HepG2 (cell line): ENCODE measurements around the gene LIMCH1. TPM values are rescaled to one million over a fixed set of nuclear protein-coding genes. Genes with fewer than 3 reads are reported as not detected.

ENCODE experiments used
- ATAC-seq: fragments of 200-7000 bp; cut with Tn5 transposase; 3 replicates; pipeline ENCODE4 v1.9.1; 2020; ENCODE audit warnings: mild to moderate bottlenecking, moderate library complexity
- BruUV-seq: library from RNA; stranded (reverse); fragments of 400-500 nt; replicated peaks from 2 replicates; lab custom pipeline; 2021; lab: Mats Ljungman, UMichigan
- CTCF ChIA-PET: fragments of 300-600 bp; formaldehyde crosslinking; extraction: SDS; loops from one replicate; lab custom pipeline; 2021; ENCODE audit warnings: low total read pairs, inconsistent platforms, low intra/inter-chr PET ratio; lab: Yijun Ruan, JAX
- POLR2A ChIA-PET: fragments of 350-600 bp; sonication (Branson Sonifier 250); formaldehyde crosslinking; loops from one replicate; lab custom pipeline; 2020; ENCODE audit warnings: antibody characterized with exemption, inconsistent platforms; lab: Yijun Ruan, JAX
- DNase-seq: peaks from one replicate; pipeline ENCODE4 v3.0.0-alpha.2; 2015; ENCODE audit warnings: low spot score
- FAIRE-seq: peaks from 3 replicates; lab custom pipeline; 2011; peaks lifted over from hg19 to GRCh38; lab: Jason Lieb, UNC
- H2AFZ ChIP-seq: one replicate; pipeline ENCODE4 v1.6.1; 2011; ENCODE audit warnings: low read length, inconsistent platforms
- H3K27ac ChIP-seq: fragments of 300-600 bp; 3 replicates; pipeline ENCODE4 v1.8.0; 2011; ENCODE audit warnings: mixed run types, mild to moderate bottlenecking, mixed read lengths, low read length, inconsistent platforms; ENCODE audit not compliant: insufficient read depth; ENCODE audit errors: extremely low read length
- H3K27me3 ChIP-seq, 2 experiments: fragments of 200-600 bp in 1 of 2; 2 replicates in 1 of 2; 3 replicates in 1 of 2; pipeline versions ENCODE4 v1.6.0 to v1.8.0; 2011; ENCODE audit warnings: low read length in 2 of 2, mild to moderate bottlenecking in 2 of 2, moderate library complexity in 2 of 2, inconsistent platforms in 1 of 2; ENCODE audit not compliant: insufficient read depth in 2 of 2, control insufficient read depth in 1 of 2
- H3K36me3 ChIP-seq, 2 experiments: fragments of 200-600 bp in 1 of 2; replicated peaks in 1 of 2; 2 replicates in 1 of 2; 3 replicates in 1 of 2; pipeline versions ENCODE4 v1.5.1 to v1.8.0; 2011; ENCODE audit warnings: low read length in 2 of 2, inconsistent platforms in 1 of 2; ENCODE audit not compliant: insufficient read depth in 2 of 2, control insufficient read depth in 1 of 2
- H3K4me1 ChIP-seq: 2 replicates; pipeline ENCODE4 v1.5.1; 2012; ENCODE audit warnings: low read length, inconsistent platforms; ENCODE audit not compliant: insufficient read depth
- H3K4me2 ChIP-seq: 2 replicates; pipeline ENCODE4 v1.6.0; 2011; ENCODE audit warnings: low read depth, low read length, inconsistent platforms
- H3K4me3 ChIP-seq, 3 experiments: fragments of 200-600 bp in 1 of 3; sonication (generic), shearing (Covaris generic) in 1 of 3; replicated peaks in 1 of 3; 2 replicates each; pipeline ENCODE4 v1.5.1; 2011 to 2016; ENCODE audit warnings: low read length in 3 of 3, inconsistent platforms in 2 of 3, low read depth in 2 of 3, mild to moderate bottlenecking in 2 of 3, control low read depth in 1 of 3, mixed read lengths in 1 of 3; ENCODE audit not compliant: insufficient read depth in 1 of 3
- H3K79me2 ChIP-seq: one replicate; pipeline ENCODE4 v1.6.1; 2011; ENCODE audit warnings: low read length, inconsistent platforms; ENCODE audit not compliant: insufficient read depth
- H3K9ac ChIP-seq: 2 replicates; pipeline ENCODE4 v1.6.0; 2011; ENCODE audit warnings: mild to moderate bottlenecking, low read depth, low read length, inconsistent platforms; ENCODE audit not compliant: insufficient read depth
- H3K9me3 ChIP-seq: 2 replicates; pipeline ENCODE4 v1.5.1; 2012; ENCODE audit warnings: mild to moderate bottlenecking, low read length
- H4K20me1 ChIP-seq: 2 replicates; pipeline ENCODE4 v1.6.0; 2011; ENCODE audit warnings: inconsistent platforms, mild to moderate bottlenecking, low read length, moderate library complexity; ENCODE audit not compliant: insufficient read depth
- HCFC1 ChIP-seq: fragments of 150-350 bp; IDR thresholded peaks from 2 replicates; pipeline ENCODE4 v1.6.1; 2014; ENCODE audit warnings: low read depth, low read length
- KDM3A ChIP-seq: IDR thresholded peaks from 2 replicates; pipeline ENCODE4 v1.6.1; 2018; ENCODE audit warnings: low read depth, missing compliant biosample characterization
- NBN ChIP-seq: fragments of 450-650 bp; conservative IDR thresholded peaks from 2 replicates; pipeline ENCODE4 v1.6.1; 2017
- PITX1 ChIP-seq: sonication (generic); formaldehyde crosslinking; IDR thresholded peaks from 2 replicates; pipeline ENCODE4 v1.5.1; 2020; ENCODE audit warnings: mild to moderate bottlenecking, missing genetic modification reagents
- REL ChIP-seq: sonication (generic); formaldehyde crosslinking; conservative IDR thresholded peaks from 2 replicates; pipeline ENCODE4 v1.8.0; 2022; ENCODE audit warnings: mild to moderate bottlenecking, missing genetic modification reagents, moderate library complexity
- SOX6 ChIP-seq, 2 experiments: fragments of 450-650 bp in 1 of 2; sonication (generic) in 1 of 2; formaldehyde crosslinking in 1 of 2; IDR thresholded peaks; 2 replicates each; pipeline versions ENCODE4 v1.4.0 to v1.6.1; 2017 to 2020; ENCODE audit warnings: antibody characterized with exemption in 1 of 2, mild to moderate bottlenecking in 1 of 2, missing genetic modification reagents in 1 of 2
- ZBTB49 ChIP-seq: sonication (generic); formaldehyde crosslinking; IDR thresholded peaks from 2 replicates; pipeline ENCODE4 v1.4.0; 2020; ENCODE audit warnings: missing genetic modification reagents, borderline replicate concordance
- ZNF563 ChIP-seq: sonication (generic); formaldehyde crosslinking; IDR thresholded peaks from 2 replicates; pipeline ENCODE4 v1.8.0; 2022; ENCODE audit warnings: mild to moderate bottlenecking, moderate library complexity, missing genetic modification reagents
- WGBS: methylation state at CpG from one replicate; pipeline ENCODE4 v1.1.6; 2017; ENCODE audit warnings: low lambda C conversion rate; 5-methylcytosine and 5-hydroxymethylcytosine counted together
- in situ Hi-C: cut with HindIII; loops from 2 replicates; pipeline ENCODE4 v1.10.0; 2017; ENCODE audit warnings: low pct_unique_long_range_greater_than_20kb; ENCODE audit not compliant: extremely low pct_ligation_motif_present
- intact Hi-C: fragments of 100-400 bp; cut with micrococcal nuclease; formaldehyde crosslinking; loops from one replicate; pipeline ENCODE4 v1.10.0; 2022; ENCODE audit not compliant: unreplicated experiment
- polyA plus RNA-seq, 8 experiments: library from polyadenylated mRNA; depleted of rRNA in 3 of 8; stranded (reverse) in 7 of 8; unstranded in 1 of 8; fragments of >200 nt; fragmentation: Illumina TruSeq in 4 of 8; extraction: Trizol in 4 of 8; gene quantifications; 2 replicates each; pipeline versions ENCODE4 v1.2.1 to v1.2.3, GENCODE V29; 2011 to 2016; ENCODE audit warnings: low read depth in 4 of 8, missing spikeins in 1 of 8, mixed read lengths in 1 of 8; ENCODE audit not compliant: insufficient read depth in 1 of 8
- total RNA-seq, 5 experiments: library from RNA; depleted of rRNA; stranded (reverse); fragments of >200 nt; fragmentation: Illumina TruSeq; extraction: Trizol; gene quantifications; 2 replicates each; pipeline ENCODE4 v1.2.3, GENCODE V29; 2016; ENCODE audit warnings: low read depth in 1 of 5

Gene LIMCH1
- total and polyA plus RNA-seq, 2 of the 13 experiments (the other 11 are each of a cell fraction or from before 2014, with no cell fraction given) = 0.04 TPM; not detected in 1

- no peaks in the 10 kb centered on the region; a peak in 1 of 5 replicates for H3K27me3 ChIP-seq
- intact Hi-C loops = no loop called here
- H3K4me2 ChIP-seq = no peak overlapping the region
- no TSS peak for BruUV-seq
- H3K4me1 ChIP-seq = no peaks in the 10 kb centered on the region
- no peak overlapping the region for H3K9ac ChIP-seq
- ChIA-PET CTCF (no interaction called here), POLR2A (no interaction called here)
- no peak overlapping the region for H3K27ac ChIP-seq
- WGBS = 1% methylated on average over 3 of the region's 3 CpGs
- no peak overlapping the region for H2AFZ ChIP-seq
- TF ChIP-seq REL (CRISPR knock-in tag) (no peak), SOX6 (IDR thresholded peaks at IDR 0.05) (no peak), SOX6 (CRISPR knock-in tag; IDR thresholded peaks at IDR 0.05) (no peak)
- H4K20me1 ChIP-seq = no peaks in the 10 kb centered on the region
- no peaks in the 10 kb centered on the region for H3K36me3 ChIP-seq
- H3K79me2 ChIP-seq = no peaks in the 10 kb centered on the region
- no peak overlapping the region for H3K4me3 ChIP-seq
- no peaks in the 10 kb centered on the region for H3K9me3 ChIP-seq
- in situ Hi-C loops = loop anchor here (25.0 kb wide), 1 partner anchor 816 kb away; no protein-coding TSS in a partner anchor
- DNase-seq (no peak), ATAC-seq (no peak), FAIRE-seq (no peak)
Observed at GRCh38 chr4:41696131-41696530, 158.2 kb downstream of the LIMCH1 start.

GRCh38 chr4:41696763-41697162 is 158.8 kb downstream of the LIMCH1 start:
- Histone ChIP-seq H3K27me3 (no peaks in the 10 kb centered on the region; a peak in 1 of 5 replicates), H3K36me3 (no peaks in the 10 kb centered on the region), H3K79me2 (no peaks in the 10 kb centered on the region), H3K9ac (no peak overlapping the region), H3K9me3 (no peaks in the 10 kb centered on the region), H3K27ac (no peak overlapping the region), H3K4me1 (no peaks in the 10 kb centered on the region), H3K4me2 (no peak overlapping the region), H4K20me1 (no peaks in the 10 kb centered on the region), H2AFZ (no peak overlapping the region), H3K4me3 (no peak overlapping the region)
- ATAC-seq = no peak
- 0% methylated on average over 3 of the region's 4 CpGs for WGBS
- no peak for FAIRE-seq
- intact Hi-C loops = no loop called here
- no TSS peak for BruUV-seq
- in situ Hi-C loops = loop anchor here (25.0 kb wide), 1 partner anchor 816 kb away; no protein-coding TSS in a partner anchor
- POLR2A ChIA-PET = no interaction called here
- no peak for DNase-seq
- CTCF ChIA-PET = no interaction called here
- TF ChIP-seq KDM3A (CRISPR knock-in tag) (no peak), ZBTB49 (CRISPR knock-in tag) (no peak), ZNF563 (no peak), HCFC1 (no peak), PITX1 (no peak), NBN (no peak)
